Fibroblast of gingiva (primary cell): ENCODE data around the gene SASH1.

Experiments used
- DNase-seq: peaks from one replicate; pipeline ENCODE4 v3.0.0-alpha.2; 2011; ENCODE audit warnings: low read depth

The SASH1 gene

DNA sequence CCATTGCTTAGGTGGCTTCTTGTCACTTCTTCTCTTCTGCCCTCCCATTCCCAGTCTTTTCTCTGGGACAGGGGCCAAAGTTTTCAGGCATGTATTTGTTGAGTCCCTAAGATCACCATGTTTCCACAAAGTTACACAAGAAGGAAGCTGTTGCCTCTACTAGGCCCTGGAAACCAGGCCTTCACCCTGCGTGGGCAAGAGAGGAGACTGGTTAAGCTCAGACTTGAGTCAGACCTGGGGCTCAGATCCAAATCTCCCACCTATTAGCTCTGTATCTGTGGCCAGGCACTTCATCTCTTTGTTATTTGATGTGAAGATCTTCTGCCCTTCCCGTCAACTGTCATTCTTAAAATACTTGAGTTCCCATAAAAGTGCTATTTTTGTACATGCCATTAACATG is 154.6 kb downstream of the SASH1 start:
- DNase-seq: peak; percentile 21

- no peak for DNase-seq
Measured at GRCh38 chr6:148497717-148498116, 155.1 kb downstream of the SASH1 start.

GRCh38 chr6:148500402-148500801 is 157.8 kb downstream of the SASH1 start:
- no peak for DNase-seq

DNA sequence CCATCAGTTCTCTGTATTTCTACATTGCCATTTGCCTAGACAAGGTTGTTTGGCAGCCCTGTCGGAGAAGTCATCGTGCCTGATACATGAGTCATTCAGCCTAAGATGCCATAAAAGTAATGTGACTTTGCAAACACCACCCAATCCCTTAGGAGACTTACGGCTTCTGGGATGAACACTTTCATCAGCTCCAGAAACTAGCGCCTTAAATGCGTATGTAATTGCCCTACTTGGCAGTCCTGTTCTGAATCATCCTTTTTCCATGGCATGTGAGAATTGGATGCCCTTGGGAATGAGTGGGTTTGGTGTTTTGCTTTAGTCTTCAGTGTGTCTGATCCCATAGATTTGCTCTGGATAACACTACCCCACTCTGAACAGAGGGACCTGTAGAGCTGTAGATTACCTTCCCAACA is 158.5 kb downstream of the SASH1 start:
- DNase-seq: peak; percentile 100

- DNase-seq: peak; percentile 84
Measured at GRCh38 chr6:148502083-148502772, 159.6 kb downstream of the SASH1 start.

DNA sequence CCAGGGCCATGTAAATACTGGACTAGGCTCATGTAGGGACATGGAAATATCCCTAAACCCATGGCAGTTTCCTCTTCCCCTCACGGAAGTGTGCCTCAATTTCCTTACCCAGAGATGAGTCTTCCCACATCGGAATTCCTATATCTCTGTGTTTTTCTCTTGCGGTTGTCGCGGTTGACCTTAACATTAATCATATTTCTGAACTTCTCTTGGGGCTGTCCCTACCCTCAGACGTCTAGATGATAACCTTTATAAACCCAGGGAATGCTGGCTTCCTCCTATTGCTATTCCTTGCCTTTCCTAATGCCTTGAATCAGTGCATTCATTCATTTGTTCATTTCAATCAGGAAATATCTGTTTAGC is 160.1 kb downstream of the SASH1 start:
- DNase-seq: no peak

DNA sequence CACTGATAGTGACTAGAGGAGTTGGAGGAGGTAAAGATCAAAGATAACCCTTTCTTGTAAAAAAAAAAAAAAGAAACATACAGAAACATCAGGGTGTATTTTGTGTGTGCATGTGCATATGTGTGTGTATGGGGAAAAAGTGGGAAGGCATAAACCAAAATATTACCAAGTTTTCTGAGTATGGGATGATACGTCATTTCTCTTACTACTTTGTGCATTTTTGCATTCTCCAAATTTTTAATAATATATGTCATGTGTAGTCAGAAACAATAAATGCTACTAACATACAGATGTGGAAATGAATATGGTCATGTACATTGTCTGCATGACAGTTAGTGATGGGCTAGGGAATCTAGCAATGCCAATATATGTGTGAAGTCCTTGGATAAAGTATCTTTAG is 161.1 kb downstream of the SASH1 start:
- no peak for DNase-seq

GRCh38 chr6:148507774-148508173 is 165.1 kb downstream of the SASH1 start:
- peak; percentile 97 for DNase-seq

DNA sequence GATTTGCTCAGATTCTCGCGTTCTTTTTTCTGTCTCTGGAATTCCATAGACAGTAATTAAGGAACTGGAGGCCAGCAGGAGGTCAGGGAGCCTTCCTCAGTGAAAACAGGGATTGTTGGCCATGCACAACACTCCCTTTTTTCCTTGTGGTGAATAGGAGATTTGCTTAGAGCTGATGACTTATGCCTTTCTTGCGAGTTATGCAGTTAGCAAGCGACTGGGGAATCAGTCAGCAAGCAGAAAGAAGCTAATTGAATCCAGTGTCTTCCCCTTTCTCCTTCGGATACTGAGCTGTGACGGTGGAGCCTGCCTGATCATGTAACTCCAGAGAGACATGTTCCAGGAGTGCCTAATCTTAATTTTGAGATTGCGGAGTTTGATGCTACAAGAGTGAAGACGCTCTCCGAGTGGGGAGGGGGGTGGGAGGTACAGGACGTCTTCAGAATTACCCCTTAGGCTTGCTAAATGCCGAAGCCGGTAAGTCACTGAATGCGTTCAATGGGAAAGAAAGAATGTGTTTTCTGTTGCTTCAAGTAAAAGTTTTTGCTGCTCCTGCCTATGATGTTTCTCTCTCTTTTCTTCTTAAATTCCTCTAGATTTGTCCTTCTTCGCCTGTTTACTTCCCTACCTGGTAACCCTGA is 165.9 kb downstream of the SASH1 start:
- peak; percentile 90 for DNase-seq

- peak; percentile 52 for DNase-seq
Measured at GRCh38 chr6:148509119-148509799, 166.6 kb downstream of the SASH1 start.

GRCh38 chr6:148509800-148510581 is 167.4 kb downstream of the SASH1 start:
- DNase-seq: peak; percentile 100

GRCh38 chr6:148513145-148514071 is 170.8 kb downstream of the SASH1 start:
- DNase-seq: peak; percentile 93

DNA sequence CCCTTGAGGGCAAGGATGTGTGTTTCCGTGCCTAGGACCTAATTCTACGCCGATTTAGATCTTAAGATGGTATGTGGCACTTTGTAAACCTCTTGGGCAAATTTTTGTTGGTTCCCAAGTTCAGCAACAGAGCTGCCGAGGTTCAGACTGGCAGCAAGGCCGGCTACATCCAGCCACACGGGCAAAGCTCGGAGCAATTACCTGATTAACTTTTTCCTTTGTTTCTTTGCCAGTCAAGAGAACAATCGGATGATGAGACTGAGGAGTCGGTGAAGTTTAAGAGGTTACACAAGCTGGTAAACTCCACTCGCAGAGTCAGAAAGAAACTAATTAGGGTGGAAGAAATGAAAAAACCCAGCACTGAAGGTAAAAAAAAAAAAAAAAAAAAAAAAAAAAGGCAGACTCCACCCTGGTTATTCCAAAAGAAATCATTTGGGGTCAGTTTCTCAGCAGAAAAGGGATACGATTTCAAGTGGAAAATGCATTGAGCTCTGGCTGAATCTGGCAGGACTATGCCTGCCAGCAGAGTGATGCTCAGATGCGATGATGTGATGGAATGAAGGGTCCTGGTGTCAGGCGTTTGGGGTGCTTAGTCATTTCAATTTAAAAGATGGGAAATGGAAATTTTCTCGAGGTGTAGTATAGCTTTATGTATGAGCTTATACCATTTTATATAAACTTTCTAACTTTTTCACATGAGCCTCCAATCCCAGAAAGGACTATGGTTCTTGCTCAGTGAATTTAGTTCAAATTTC is 171.6 kb downstream of the SASH1 start:
- DNase-seq: no peak

GRCh38 chr6:148516217-148516616 is 173.6 kb downstream of the SASH1 start:
- DNase-seq: no peak

DNA sequence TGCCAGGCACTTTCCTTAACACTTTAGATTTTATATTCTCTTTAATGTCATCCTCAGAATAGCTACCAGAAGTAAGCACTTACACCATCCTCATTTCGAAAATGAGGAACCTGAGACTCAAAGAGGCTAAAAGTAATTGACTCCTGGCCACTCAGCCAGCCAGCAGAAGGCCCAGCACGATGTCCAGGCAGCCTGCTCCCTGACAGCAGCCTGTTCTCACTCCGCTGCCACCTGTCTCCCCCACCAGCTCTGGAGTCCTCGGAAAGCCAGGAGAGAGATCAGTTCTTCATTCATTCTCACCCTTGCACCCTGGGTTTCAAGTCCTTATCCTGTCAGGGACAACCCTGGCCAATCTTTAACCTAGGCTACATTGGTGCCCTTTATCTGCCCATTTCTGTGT is 174.0 kb downstream of the SASH1 start:
- no peak for DNase-seq

DNA sequence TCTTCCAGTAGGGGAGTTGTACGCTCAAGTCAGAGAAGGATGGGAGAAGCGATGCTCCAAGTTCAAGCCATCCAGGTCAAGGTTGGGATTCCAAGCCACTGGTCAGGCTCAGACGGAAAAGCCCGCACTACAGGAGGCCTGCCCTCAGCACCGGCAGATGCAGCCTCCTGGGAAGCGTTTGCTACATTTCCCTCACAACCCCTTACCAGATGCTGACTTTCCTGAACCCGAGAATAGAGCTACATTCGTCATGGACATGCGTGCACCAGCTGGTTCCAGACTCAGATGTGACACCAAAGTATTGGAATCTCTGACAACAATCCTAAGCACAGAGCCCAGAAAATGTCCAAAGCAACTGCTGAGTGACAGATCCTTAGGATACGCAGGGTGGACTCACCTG is 174.8 kb downstream of the SASH1 start:
- no peak for DNase-seq

- no peak for DNase-seq
Measured at GRCh38 chr6:148518511-148519156, 176.0 kb downstream of the SASH1 start.

DNA sequence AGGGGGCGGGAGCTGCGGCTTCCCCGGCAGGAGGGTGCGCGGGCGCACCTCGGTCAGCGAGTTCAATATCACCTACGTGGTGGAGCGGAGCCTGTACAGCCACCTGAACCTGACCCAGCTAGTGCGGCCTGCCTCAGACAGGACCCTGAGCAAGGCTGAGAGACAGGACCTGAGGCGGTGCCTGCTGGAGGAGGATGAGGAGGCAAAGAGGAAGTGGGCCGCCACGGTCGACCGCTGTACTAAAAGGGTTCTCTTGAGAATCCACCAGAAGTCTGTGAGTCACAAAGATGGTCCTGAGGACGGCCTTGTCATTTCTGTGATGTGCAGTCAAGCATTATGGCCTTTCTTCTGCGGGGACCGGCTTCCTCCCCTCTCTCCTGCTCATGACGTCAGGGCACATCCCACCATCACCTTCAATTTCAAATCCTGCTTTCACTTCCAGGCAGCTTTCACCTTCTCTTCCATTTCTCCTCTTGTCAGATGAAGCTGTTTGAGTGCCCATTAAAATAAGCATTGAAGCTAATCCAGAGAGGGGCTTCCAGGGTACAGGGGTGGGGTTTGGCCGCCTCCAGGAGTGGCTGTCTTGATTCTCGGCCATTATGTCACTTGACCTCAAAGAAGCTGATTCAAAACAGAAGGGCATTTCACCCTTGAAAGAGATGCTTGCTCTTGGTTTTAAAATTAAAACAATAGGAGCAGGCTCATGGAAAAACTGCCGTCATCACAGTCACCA is 177.6 kb downstream of the SASH1 start:
- peak; percentile 57 for DNase-seq

DNA sequence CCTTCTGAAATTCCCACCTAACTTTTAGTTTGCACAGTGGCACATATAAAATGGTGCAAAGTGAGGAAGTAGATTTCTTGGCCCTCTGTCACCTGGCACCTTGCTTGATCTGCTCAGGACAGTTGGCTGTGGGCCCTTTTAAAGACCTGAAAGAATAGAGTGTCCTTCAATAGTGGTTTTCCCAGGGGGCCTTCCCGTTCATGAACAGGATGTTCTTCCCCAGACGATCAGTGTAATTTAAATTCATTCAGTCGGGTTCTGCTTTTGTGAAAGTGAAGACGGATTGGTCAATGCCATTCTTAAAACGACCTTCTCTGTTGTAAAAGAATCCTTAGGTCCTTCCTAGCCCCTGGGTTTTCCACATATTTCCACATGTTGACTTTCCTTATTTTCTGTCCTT is 178.5 kb downstream of the SASH1 start:
- DNase-seq: peak; percentile 77
